HG02759 (cell line): ENCODE measurements around the gene PTGER3.

Experiments
- ATAC-seq: cut with Tn5 transposase; IDR thresholded peaks from one replicate; pipeline ENCODE4 v1.9.1; 2021; ENCODE audit warnings: mild to moderate bottlenecking, moderate library complexity; ENCODE audit not compliant: unreplicated experiment

PTGER3 gene

GRCh38 chr1:71053146-71053545 lies 5.5 kb upstream of the PTGER3 start:
- no peak for ATAC-seq

DNA sequence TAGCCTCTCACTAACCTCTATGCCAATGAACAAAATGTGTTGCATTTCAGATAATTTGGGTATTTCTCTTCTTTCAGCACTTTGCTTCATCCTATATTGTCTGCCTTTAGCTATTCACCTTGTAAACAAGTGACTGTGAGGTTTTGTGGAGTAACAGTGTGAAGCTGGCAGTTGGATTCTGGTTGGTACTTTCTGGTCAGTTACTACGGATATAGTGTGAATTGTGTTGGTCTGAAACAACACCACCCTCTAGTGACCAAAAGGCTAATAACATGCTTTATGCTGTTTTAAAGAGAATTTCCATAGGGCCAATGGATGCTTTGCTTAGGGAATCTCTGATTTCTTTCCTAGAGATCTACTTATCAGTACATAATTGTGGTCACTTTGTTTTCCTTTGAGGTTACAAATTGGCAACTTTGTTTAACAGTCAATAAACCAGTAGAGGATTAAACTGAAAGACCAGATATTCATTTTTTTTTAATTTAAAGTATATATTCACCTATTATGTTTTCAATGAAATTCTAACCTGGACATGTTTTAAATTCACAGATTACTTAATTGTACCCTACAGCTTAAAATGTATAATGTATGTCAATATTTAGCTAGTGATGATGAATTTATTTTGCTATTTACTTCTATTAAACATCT lies 2.5 kb upstream of the PTGER3 start:
- peak; percentile 47 for ATAC-seq

DNA sequence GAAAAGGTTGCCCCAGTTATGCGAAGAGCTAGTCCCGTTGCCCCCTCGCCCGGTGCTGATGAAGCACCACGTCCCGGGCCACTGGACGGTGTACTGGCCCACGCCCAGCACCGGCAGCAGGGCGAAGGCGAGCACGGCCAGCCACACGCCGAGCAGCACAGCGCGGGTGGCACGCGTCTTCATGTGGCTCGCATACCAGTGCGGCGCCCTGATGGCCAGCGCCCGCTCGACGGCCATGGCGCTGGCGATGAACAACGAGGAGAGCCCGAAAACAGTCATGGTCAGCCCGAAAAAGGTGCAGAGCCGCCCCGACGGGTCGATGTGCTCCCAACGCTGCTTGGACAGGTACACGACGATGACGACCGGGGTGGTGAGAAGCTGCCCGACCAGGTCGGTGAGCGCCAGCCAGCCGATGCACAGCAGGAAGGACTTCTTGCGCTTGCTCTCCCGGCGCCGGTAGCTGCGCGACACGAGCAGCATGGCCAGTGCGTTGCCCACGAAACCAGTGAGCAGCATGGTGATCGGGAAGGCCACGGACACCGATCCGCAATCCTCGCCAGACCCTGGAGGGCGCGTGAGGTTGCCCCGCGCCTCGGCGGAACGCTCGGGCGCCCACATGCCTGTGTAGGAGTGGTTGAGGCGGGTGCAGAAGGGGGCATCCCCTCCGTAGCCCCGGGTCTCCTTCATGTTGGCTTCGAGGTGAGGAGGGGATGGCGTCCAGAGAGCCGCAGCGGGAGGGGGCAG lies 553 bp downstream of the PTGER3 start:
- ATAC-seq, result peak; percentile 44

- ATAC-seq, result no peak
Observed at GRCh38 chr1:71045463-71046028, 2.1 kb downstream of the PTGER3 start.

DNA sequence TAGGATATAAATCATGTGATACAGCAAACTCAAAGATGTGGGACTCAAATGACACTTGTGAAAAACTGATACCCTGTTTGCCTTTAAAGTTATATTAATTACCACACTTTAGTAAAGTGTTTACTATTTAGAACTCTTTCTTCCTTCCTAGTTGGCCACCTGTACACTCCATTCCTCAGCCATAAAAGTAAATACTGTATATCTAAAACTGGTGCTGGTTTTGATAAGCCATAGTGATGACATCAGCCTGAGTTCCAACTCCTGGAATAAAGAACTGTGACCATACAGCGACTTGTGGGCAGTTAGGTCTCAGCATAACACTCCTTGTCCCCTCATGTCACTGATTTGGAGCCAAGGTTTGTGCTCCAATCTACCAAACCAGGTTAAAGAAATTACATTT lies 2.8 kb downstream of the PTGER3 start:
- ATAC-seq, result no peak

- ATAC-seq, result no peak
Observed at GRCh38 chr1:71043065-71043464, 4.6 kb downstream of the PTGER3 start.

GRCh38 chr1:71041806-71042205 lies 5.8 kb downstream of the PTGER3 start:
- no peak for ATAC-seq

DNA sequence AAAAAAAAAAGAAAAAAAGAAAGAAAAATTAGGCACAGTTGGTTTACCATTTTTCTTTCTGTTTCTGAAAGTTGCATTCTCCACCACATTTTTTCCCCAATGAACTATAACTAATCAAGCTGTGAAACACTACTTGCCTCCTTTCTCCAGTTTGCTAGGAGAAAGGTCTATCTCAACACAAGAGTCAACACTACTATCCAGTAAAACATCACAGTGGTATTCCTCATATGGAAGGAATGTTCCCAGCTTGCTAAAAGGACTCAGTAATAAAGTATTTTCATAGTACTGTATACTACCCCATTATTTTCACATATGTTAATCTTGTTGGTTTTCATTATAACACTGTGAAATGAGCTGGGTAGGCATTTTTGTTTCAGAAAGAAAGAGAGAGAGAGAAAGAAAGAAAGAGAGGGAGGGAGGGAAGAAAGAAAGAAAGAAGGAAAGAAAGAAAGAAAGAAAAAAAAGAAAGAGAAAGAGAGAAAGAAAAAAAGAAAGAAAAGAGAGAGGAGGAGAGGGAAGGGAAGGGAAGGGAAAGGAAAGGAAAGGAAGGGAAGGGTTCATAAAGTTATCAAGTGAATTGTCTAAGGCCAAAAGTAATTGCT lies 7.9 kb downstream of the PTGER3 start:
- ATAC-seq, result no peak

DNA sequence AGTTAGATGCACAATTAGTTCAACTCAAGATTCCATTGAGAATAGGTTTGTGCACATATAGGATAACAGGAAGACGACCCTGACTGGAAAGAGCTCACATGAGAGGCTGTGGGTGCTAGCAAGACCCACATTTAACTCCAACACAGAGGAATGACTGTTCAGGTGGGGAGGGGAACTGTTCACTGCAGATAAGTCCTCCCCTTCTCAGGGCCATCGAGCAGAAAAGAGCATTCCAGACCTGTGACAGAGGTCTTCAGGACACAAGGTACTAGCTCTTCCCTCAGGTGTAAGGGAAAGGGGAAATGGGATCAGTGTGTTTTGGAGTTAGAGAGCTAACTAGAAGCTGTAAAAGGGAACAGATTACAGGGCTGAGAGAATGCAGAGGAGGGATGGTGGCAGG lies 8.7 kb downstream of the PTGER3 start:
- no peak for ATAC-seq

- no peak for ATAC-seq
Observed at GRCh38 chr1:71037829-71038620, 9.6 kb downstream of the PTGER3 start.

DNA sequence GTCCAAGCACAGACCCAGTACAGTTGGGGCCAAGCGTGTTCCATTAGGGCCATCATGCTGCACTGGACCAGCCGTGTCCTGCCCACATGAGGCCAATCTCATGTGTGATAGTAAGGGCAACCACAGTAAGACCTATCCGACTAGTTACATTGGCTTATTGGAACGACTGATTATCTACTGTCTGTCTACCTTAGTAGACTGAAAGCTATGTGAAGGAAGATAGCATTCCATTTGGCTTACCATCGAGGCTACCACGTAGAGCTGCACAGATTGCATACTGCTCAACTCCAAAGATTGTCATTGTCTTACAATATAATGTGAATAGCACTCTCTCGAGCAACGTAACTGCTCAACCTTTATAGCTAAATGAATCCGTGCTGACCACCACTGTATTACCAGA lies 10.6 kb downstream of the PTGER3 start:
- ATAC-seq, result no peak

- ATAC-seq, result no peak
Observed at GRCh38 chr1:71033136-71033535, 14.5 kb downstream of the PTGER3 start.

DNA sequence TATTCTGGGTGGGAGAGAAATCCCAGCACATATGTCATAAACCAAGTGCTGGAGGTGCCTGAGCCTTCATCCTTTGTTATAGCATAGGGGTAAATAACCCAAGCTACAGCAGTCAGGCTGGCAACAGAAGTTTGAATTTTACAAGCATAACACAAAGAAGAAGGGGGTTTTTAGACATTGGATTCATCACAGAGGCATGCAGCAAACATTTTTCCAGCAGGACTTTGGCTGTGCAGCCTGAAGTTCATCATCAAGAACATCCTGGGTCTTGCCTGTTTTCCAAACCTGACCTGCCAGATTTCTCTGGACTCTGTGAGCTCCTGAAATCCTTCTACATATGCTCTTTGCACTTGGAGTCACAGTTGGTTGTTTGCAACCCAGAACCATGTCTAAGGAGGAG lies 16.2 kb downstream of the PTGER3 start:
- ATAC-seq, result no peak

DNA sequence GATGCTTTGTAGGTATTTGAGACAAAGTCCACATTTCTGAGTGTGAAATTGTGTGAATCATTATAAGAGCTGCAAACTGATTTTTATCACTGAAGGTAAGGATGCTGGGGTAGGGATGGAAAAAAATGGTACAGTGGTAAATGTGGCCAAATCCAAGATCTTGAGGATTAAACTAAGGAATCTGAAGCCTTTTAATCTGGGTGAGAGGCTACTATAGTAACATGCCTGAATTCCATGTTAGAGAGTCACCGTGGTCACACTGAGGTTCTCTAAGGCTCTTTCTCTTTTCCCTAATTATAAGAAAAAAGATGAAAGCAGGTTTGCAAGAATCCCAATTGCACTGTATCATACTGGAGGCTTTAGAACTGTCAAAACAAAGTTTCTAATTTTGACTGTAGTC lies 17.6 kb downstream of the PTGER3 start:
- ATAC-seq, result no peak

DNA sequence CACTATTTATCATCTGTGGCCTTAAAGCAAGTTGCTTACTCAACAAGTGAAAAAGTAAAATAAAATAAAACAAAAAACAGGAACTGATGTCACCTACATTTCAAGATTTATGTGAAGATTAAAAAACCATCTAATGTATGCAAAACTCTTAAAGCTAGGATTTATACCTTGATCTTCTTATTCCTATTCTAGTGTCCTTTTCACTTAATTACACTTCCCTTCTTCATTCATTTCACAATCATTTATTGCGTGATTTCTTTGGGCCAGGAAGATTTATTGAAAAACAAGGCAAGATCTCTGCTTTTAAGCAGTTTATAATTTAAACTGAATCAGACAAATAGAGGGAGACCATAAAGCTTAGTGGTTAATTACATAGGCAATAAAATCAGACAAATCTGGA lies 18.6 kb downstream of the PTGER3 start:
- no peak for ATAC-seq

DNA sequence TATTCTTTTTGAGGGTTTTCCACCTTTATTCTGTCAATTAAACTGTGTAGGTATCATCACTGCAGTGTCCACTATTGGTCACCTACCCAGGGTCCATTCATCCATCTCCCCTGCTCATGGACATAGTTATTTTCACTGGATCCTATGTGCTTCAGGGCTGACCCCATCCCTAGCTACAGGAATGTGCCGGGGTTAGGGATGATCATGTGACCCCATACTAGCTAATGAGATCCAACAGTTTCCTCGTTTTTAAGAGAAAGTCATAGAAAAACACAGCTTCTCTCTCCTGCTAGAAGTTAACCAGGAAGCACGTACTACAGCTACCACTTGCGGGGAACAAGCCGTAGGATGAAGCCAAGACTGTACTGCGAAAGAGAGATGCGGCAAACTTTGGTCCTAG lies 19.6 kb downstream of the PTGER3 start:
- no peak for ATAC-seq

DNA sequence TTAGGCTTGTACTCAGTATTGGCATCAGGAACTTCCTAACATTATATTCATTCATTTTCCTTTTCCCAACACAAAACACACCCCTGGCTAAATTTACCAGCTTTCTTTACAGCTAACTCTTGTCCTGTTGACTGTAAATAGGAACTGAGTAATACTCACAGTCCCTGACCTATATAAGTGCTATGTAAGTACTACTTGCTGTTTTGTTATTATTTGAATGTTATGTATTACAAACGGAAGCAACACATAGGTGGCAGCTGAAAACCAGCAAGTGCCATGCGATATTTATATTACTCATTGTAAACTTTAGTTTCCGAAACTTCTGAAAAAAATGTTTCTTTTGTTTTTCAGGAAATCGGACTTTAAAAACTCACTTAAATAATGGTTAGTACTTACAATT lies 21.5 kb downstream of the PTGER3 start:
- no peak for ATAC-seq

DNA sequence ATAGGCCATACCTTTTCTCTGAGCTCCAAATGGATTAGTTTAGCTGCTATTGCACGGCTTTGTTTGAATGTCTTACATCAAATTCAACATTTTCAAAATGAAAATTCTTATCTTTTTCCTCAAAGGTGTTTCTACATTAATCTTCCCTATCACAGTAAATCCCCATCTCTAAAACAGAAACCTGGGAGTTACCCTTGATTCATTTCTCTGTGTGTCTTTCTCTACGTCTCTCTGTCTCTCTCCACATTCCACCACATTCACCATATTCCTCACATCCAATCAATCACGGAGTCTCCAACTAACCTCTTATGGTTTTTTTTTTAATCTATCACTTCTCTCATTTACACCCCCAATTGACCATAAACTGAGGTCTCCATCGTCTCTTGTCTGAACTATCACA lies 24.1 kb downstream of the PTGER3 start:
- ATAC-seq, result no peak

DNA sequence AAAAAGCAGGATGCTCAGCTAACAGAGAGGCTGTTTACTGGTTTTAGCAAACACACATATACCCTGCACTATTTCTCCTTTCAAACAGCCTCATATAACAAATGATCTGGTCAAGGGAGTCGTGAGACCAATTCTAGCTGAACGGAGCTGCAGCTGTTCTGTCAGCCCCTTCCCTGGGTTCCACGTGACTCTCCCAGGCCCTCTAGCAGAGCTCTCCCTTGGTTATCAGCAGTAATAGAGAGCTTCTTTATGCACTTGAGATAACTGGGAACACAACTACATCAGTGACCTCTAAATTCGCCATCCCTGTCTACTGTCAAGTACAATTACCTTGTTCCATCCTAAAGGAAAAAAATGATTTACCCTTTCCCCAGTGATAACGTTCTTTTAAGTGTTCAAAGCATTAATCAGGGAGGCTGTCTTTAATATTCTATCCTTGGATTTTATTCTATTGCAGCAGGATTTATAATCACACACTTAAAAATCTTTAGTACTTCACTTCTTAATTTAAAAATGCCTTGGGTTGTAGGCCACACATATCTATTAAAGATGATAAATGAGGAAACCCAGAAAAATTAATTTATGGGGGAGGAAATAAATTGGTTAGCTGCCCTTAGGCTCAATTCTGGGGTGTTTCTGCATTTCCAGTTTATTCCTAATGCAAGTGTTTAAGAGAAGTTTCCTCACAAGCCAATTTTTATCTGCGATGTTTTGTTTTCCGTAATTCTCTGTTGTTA lies 28.2 kb downstream of the PTGER3 start:
- ATAC-seq, result no peak

DNA sequence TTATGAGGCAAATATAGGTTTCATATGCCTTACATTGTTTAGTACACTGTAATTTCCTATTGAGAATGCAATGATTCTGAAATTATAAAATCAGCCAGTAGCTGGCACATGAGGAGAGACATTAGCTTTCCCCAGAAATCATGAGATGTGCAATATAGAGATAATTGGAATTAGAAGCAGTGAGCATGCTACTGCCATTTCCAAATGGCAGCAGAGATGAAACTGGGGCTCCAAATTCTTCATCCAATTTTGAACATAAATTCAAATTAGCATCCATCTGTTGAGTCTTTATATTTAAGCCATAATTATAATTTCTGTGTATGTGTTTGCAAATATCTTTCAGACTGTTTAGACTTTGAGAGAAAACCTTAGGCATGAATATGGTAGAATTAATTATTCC lies 28.8 kb downstream of the PTGER3 start:
- no peak for ATAC-seq

- ATAC-seq, result no peak
Observed at GRCh38 chr1:71015745-71016144, 31.9 kb downstream of the PTGER3 start.
